ENCODE measurements around the gene CSRP2. TPM values are rescaled to one million over a fixed set of nuclear protein-coding genes. Genes with fewer than 3 reads are reported as not detected.

The CSRP2 gene
- total RNA-seq, 1 donor from 2014 or later: 185 TPM

DNA sequence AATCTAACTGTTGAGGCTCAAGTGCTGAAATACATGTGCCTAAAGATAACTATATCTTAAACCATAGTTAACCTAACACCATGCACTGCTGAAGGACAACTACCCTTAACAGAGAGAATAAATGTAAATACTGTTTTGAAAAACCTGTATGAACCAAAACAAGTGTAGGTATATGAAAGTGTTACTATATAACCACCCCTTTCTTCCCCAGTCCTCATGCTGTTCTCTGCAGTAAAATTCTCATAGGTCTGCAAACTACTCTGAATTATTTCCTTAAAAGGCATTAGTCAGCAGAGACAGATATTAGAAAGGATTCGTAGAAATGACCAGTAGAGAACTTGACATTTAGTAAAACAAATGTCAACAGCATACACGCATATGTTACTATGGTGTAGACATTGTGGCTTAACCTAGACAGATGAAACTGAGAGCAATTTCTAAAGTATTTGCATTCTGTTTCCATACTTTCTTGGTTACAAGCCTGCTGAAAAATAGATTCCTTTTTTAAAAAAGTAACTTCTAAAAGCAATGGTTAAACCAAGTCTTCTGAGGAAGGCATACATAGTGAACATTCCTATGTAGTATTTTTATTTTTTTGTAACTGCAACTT is 13.9 kb downstream of the CSRP2 start:
- Mint-ChIP-seq H3K27ac (ENCODE audit: unreplicated experiment) (no peak overlapping the region), H3K4me3 (ENCODE audit: unreplicated experiment) (no peak overlapping the region), H3K4me1 (ENCODE audit: unreplicated experiment) (peaks cover 8% of the 10 kb centered on the region), H3K27me3 (ENCODE audit: unreplicated experiment) (peaks cover 5% of the 10 kb centered on the region), H3K36me3 (ENCODE audit: low read depth, unreplicated experiment) (peaks cover 30% of the 10 kb centered on the region), H3K9me3 (ENCODE audit: unreplicated experiment) (no peaks in the 10 kb centered on the region)
- TF ChIP-seq, protein P1, sequence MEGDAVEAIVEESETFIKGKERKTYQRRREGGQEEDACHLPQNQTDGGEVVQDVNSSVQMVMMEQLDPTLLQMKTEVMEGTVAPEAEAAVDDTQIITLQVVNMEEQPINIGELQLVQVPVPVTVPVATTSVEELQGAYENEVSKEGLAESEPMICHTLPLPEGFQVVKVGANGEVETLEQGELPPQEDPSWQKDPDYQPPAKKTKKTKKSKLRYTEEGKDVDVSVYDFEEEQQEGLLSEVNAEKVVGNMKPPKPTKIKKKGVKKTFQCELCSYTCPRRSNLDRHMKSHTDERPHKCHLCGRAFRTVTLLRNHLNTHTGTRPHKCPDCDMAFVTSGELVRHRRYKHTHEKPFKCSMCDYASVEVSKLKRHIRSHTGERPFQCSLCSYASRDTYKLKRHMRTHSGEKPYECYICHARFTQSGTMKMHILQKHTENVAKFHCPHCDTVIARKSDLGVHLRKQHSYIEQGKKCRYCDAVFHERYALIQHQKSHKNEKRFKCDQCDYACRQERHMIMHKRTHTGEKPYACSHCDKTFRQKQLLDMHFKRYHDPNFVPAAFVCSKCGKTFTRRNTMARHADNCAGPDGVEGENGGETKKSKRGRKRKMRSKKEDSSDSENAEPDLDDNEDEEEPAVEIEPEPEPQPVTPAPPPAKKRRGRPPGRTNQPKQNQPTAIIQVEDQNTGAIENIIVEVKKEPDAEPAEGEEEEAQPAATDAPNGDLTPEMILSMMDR (IDR thresholded peaks at IDR 0.05; ENCODE audit: unreplicated experiment): no peak
- no peak for DNase-seq (ENCODE audit: low spot score)

DNA sequence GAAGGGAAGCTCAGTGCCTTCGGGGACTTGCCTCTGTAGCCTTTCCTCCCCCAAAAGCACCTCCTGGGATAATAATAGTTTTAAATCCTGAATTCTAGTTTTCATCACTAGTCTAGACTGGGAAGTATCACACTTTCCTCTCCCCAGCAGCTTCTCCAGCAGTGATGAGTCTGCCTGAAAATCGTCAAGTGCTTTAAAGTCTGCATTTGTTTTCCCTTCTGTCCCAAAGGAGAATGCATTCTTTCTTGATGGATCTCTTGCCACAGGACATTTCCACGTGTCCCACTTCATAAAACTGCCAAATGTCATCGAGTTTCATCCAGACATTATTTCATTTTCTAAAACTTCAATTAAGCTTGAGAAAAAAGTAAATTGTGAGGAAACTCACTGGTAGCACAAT is 15.0 kb downstream of the CSRP2 start:
- Mint-ChIP-seq H3K4me3 (ENCODE audit: unreplicated experiment) (no peak overlapping the region), H3K27me3 (ENCODE audit: unreplicated experiment) (peaks cover 4% of the 10 kb centered on the region), H3K27ac (ENCODE audit: unreplicated experiment) (peak overlapping the region; percentile 14), H3K36me3 (ENCODE audit: low read depth, unreplicated experiment) (peaks cover 32% of the 10 kb centered on the region), H3K4me1 (ENCODE audit: unreplicated experiment) (peaks cover 6% of the 10 kb centered on the region), H3K9me3 (ENCODE audit: unreplicated experiment) (no peaks in the 10 kb centered on the region)
- DNase-seq (ENCODE audit: low spot score): no peak
- TF ChIP-seq, protein P1 (IDR thresholded peaks at IDR 0.05; ENCODE audit: unreplicated experiment): no peak

DNA sequence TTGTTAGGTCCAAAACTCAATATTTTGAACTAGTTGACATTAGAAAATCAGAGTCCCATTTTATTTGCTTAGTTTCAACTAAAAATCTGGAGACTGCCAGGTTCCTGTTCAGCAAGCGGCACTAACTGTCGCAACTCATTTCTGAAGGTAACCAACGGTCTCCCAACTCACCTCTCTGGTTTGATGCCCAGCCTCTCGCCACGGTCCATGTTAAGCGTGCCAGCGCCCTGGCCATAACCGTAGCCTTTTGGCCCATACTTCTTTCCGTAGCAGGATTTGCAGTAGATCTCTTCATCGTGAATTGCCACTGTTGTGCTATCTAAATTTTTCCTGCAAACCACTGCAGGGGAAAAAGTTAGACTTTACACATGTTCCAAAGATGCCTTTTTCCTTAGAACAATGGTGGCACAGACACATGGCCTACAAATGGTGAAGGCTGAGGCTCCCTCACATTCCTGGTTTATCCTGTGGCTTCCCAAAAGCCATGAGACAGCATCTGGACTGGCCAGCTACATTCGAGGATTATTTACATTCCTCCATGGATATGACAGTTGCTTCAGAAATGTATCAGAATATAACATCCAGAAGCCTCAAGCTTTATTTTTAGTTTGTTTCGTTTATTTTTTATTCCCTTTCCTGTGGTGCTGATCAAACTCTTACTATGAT is 15.7 kb downstream of the CSRP2 start:
- Mint-ChIP-seq H3K27me3 (ENCODE audit: unreplicated experiment) (peaks cover 6% of the 10 kb centered on the region), H3K36me3 (ENCODE audit: low read depth, unreplicated experiment) (peaks cover 34% of the 10 kb centered on the region), H3K27ac (ENCODE audit: unreplicated experiment) (no peak overlapping the region), H3K4me1 (ENCODE audit: unreplicated experiment) (peaks cover 6% of the 10 kb centered on the region), H3K4me3 (ENCODE audit: unreplicated experiment) (no peak overlapping the region), H3K9me3 (ENCODE audit: unreplicated experiment) (no peaks in the 10 kb centered on the region)
- TF ChIP-seq, protein P1 (IDR thresholded peaks at IDR 0.05; ENCODE audit: unreplicated experiment): no peak
- DNase-seq (ENCODE audit: low spot score): no peak

DNA sequence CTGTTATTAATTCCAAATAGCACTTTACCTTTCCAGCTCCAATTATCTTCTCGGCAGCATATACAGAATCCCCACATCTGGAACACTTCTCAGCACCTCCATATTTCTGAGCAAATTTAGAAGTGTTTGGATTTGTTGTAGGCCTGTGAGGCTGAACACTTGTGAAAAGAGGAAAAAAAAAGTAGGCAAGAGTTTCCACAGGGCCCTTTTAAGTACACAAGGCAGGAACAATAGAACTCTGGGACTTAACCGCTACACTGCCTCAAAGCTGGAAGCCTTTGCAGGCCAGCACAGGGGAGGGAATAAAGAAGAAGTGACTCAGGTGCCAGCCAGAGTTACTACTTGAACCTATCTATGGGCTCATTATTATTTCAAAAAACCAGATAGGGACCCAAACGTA is 18.6 kb downstream of the CSRP2 start:
- H3K36me3 Mint-ChIP-seq (ENCODE audit: low read depth, unreplicated experiment): peaks cover 45% of the 10 kb centered on the region
- peak overlapping the region; percentile 61 for H3K27ac Mint-ChIP-seq (ENCODE audit: unreplicated experiment)
- DNase-seq (ENCODE audit: low spot score): no peak
- H3K4me1 Mint-ChIP-seq (ENCODE audit: unreplicated experiment): no peaks in the 10 kb centered on the region
- TF ChIP-seq, protein P1 (IDR thresholded peaks at IDR 0.05; ENCODE audit: unreplicated experiment): no peak
- H3K27me3 Mint-ChIP-seq (ENCODE audit: unreplicated experiment): peaks cover 6% of the 10 kb centered on the region
- no peak overlapping the region for H3K4me3 Mint-ChIP-seq (ENCODE audit: unreplicated experiment)
- no peaks in the 10 kb centered on the region for H3K9me3 Mint-ChIP-seq (ENCODE audit: unreplicated experiment)

DNA sequence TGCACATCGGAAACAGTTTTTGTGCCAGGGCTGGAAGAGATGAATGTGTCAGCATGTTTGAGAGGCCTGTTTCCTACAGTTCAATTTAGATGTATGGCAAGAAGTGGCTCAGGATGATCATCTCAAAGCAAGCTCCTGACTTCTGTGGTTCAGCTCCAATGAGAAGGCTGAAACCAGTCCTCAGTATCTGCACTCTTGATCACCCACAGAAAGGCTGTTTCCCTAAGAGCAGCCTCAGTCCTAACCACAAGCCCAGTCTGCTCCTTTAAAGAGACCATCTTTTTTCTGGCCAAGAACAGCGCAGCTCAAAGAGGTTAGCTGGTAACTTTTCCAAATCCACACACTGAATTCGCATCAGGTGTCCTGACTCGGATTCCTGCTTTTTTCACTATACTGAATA is 19.2 kb downstream of the CSRP2 start:
- H3K27ac Mint-ChIP-seq (ENCODE audit: unreplicated experiment): no peak overlapping the region
- peaks cover 49% of the 10 kb centered on the region for H3K36me3 Mint-ChIP-seq (ENCODE audit: low read depth, unreplicated experiment)
- H3K9me3 Mint-ChIP-seq (ENCODE audit: unreplicated experiment): no peaks in the 10 kb centered on the region
- H3K4me3 Mint-ChIP-seq (ENCODE audit: unreplicated experiment): no peak overlapping the region
- TF ChIP-seq, protein P1 (IDR thresholded peaks at IDR 0.05; ENCODE audit: unreplicated experiment): no peak
- DNase-seq (ENCODE audit: low spot score): no peak
- H3K27me3 Mint-ChIP-seq (ENCODE audit: unreplicated experiment): peaks cover 6% of the 10 kb centered on the region
- H3K4me1 Mint-ChIP-seq (ENCODE audit: unreplicated experiment): no peaks in the 10 kb centered on the region
